GM12878 (cell line): ENCODE data around the gene UHRF2. TPM values are rescaled to one million over a fixed set of nuclear protein-coding genes. Genes with fewer than 3 reads are reported as not detected.

Experiments used
- ATF7 ChIP-seq: fragments of 450-650 bp; IDR thresholded peaks from 2 replicates; pipeline ENCODE4 v1.6.1; 2016; ENCODE audit warnings: low read depth, mild to moderate bottlenecking
- BHLHE40 ChIP-seq, 2 experiments: fragments of 450-650 bp in 1 of 2; IDR thresholded peaks; 2 replicates each; pipeline ENCODE4 v1.6.1; 2011 to 2017; ENCODE audit warnings: low read depth in 2 of 2, borderline replicate concordance in 1 of 2, improper control_type of control experiment in 1 of 2, low read length in 1 of 2, mild to moderate bottlenecking in 1 of 2
- CBFB ChIP-seq: IDR thresholded peaks from 2 replicates; pipeline ENCODE4 v1.6.1; 2016; ENCODE audit warnings: antibody characterized with exemption, low read depth
- CHD4 ChIP-seq: fragments of 200-600 bp; sonication (generic); IDR thresholded peaks from 2 replicates; pipeline ENCODE4 v1.6.1; 2016; ENCODE audit warnings: mild to moderate bottlenecking
- CREB1 ChIP-seq: IDR thresholded peaks from 2 replicates; pipeline ENCODE4 v1.6.1; 2012; ENCODE audit warnings: low read depth, mild to moderate bottlenecking, inconsistent platforms
- DPF2 ChIP-seq: fragments of 450-650 bp; IDR thresholded peaks from 2 replicates; pipeline ENCODE4 v1.6.1; 2017; ENCODE audit warnings: mild to moderate bottlenecking
- EP300 ChIP-seq, 2 experiments: fragments of 150-350 bp in 1 of 2; IDR thresholded peaks; 2 replicates each; pipeline ENCODE4 v1.6.1; 2011 to 2012; ENCODE audit warnings: low read depth in 2 of 2, low read length in 2 of 2, borderline replicate concordance in 1 of 2, improper control_type of control experiment in 1 of 2, inconsistent platforms in 1 of 2; ENCODE audit not compliant: control insufficient read depth in 1 of 2
- HDAC2 ChIP-seq: fragments of 200-600 bp; sonication (generic); IDR thresholded peaks from 2 replicates; pipeline ENCODE4 v1.6.1; 2017
- HDGF ChIP-seq: fragments of 450-650 bp; IDR thresholded peaks from 2 replicates; pipeline ENCODE4 v1.6.1; 2016; ENCODE audit warnings: antibody characterized with exemption
- JUNB ChIP-seq: IDR thresholded peaks from 2 replicates; pipeline ENCODE4 v1.6.1; 2016; ENCODE audit warnings: antibody characterized with exemption, mild to moderate bottlenecking
- MEF2A ChIP-seq: IDR thresholded peaks from 2 replicates; pipeline ENCODE4 v1.6.1; 2011; ENCODE audit warnings: low read depth, mild to moderate bottlenecking, low read length, moderate library complexity; ENCODE audit not compliant: insufficient read depth
- PAX5 ChIP-seq: IDR thresholded peaks from 2 replicates; pipeline ENCODE4 v1.6.1; 2011; ENCODE audit warnings: low read depth, low read length, borderline replicate concordance
- PBX3 ChIP-seq: IDR thresholded peaks from 2 replicates; pipeline ENCODE4 v1.6.1; 2011; ENCODE audit warnings: mild to moderate bottlenecking, low read depth, low read length, moderate library complexity; ENCODE audit not compliant: insufficient replicate concordance
- PML ChIP-seq: IDR thresholded peaks from 2 replicates; pipeline ENCODE4 v1.6.1; 2012; ENCODE audit warnings: low read length, inconsistent platforms
- RCOR1 ChIP-seq: conservative IDR thresholded peaks from 2 replicates; pipeline ENCODE4 v1.6.1; 2012; ENCODE audit warnings: low read depth, low read length, improper control_type of control experiment
- RELA ChIP-seq: fragments of 450-650 bp; IDR thresholded peaks from 2 replicates; pipeline ENCODE4 v1.8.0; 2014; ENCODE audit warnings: borderline replicate concordance; ENCODE audit not compliant: partially characterized antibody
- SUPT20H ChIP-seq: IDR thresholded peaks from 2 replicates; pipeline ENCODE4 v1.6.1; 2011; ENCODE audit warnings: low read depth, mild to moderate bottlenecking, low read length, moderate library complexity, borderline replicate concordance; ENCODE audit not compliant: control insufficient read depth
- TBL1XR1 ChIP-seq: IDR thresholded peaks from 2 replicates; pipeline ENCODE4 v1.6.1; 2012; ENCODE audit warnings: low read depth, low read length, improper control_type of control experiment
- ZBED1 ChIP-seq: IDR thresholded peaks from 2 replicates; pipeline ENCODE4 v1.6.1; 2016; ENCODE audit warnings: borderline replicate concordance
- ZNF384 ChIP-seq: IDR thresholded peaks from 2 replicates; pipeline ENCODE4 v1.6.1; 2012; ENCODE audit warnings: low read depth, mild to moderate bottlenecking, low read length, improper control_type of control experiment, borderline replicate concordance
- polyA plus RNA-seq, 11 experiments: library from polyadenylated mRNA; depleted of rRNA in 4 of 11; unstranded in 6 of 11; stranded (reverse) in 5 of 11; fragments of >200 nt; fragmentation: Nextera tagmentation in 4 of 11; fragmentation: Illumina TruSeq in 1 of 11; extraction: Ambion mirVana in 4 of 11; extraction: Trizol in 1 of 11; gene quantifications; 1 replicate in 1 of 11; 2 replicates in 10 of 11; pipeline versions ENCODE4 v1.2.1 to v1.2.3, GENCODE V29; 2011 to 2016; ENCODE audit warnings: inconsistent platforms in 2 of 11, missing spikeins in 2 of 11, low read depth in 1 of 11
- total RNA-seq, 4 experiments: library from RNA; depleted of rRNA in 3 of 4; stranded (reverse); fragments of >200 nt in 3 of 4; fragmentation: Illumina TruSeq in 1 of 4; extraction: Trizol in 1 of 4; gene quantifications; 2 replicates each; pipeline versions ENCODE4 v1.2.1 to v1.2.3, GENCODE V29; 2013 to 2021
- TF ChIP-seq, protein P1 (sequence below): fragments of 450-650 bp; IDR thresholded peaks from 2 replicates; pipeline ENCODE4 v1.6.1; 2017; ENCODE audit warnings: borderline replicate concordance
- TF ChIP-seq, protein P2 (sequence below): fragments of 450-650 bp; IDR thresholded peaks from 2 replicates; pipeline ENCODE4 v1.6.1; 2016; ENCODE audit warnings: mild to moderate bottlenecking
- TF ChIP-seq, protein P3 (sequence below): fragments of 450-650 bp; IDR thresholded peaks from 2 replicates; pipeline ENCODE4 v1.6.1; 2017; ENCODE audit warnings: antibody characterized with exemption, mild to moderate bottlenecking, moderate library complexity

UHRF2 gene
- total and polyA plus RNA-seq, 10 of the 15 experiments (the other 5 are each of a cell fraction or from before 2014, with no cell fraction given), result 11.2 to 95.8 (median 43.1) TPM

- no peak for TF ChIP-seq RELA
- 0 out of 2 replicates have a peak, but pooled peaks have one; percentile 15 for TF ChIP-seq CREB1
- peak; percentile 95 for TF ChIP-seq PAX5
- TF ChIP-seq RCOR1, result no peak
- TF ChIP-seq BHLHE40 (IDR thresholded peaks at IDR 0.05; ENCODE audit: borderline replicate concordance in 1 of 2, low read depth in 2 of 2, low read length in 1 of 2), result peak; percentile 9 to 33; a peak in 2 of 4 replicates
- peak; percentile 83 for TF ChIP-seq CBFB
- TF ChIP-seq, protein P1, sequence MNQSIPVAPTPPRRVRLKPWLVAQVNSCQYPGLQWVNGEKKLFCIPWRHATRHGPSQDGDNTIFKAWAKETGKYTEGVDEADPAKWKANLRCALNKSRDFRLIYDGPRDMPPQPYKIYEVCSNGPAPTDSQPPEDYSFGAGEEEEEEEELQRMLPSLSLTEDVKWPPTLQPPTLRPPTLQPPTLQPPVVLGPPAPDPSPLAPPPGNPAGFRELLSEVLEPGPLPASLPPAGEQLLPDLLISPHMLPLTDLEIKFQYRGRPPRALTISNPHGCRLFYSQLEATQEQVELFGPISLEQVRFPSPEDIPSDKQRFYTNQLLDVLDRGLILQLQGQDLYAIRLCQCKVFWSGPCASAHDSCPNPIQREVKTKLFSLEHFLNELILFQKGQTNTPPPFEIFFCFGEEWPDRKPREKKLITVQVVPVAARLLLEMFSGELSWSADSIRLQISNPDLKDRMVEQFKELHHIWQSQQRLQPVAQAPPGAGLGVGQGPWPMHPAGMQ, result peak; percentile 3; the same call in 1 of the 2 replicates
- peak; percentile 57; the same call in 1 of the 2 replicates for TF ChIP-seq ZBED1
- no peak for TF ChIP-seq PBX3
- peak; percentile 44; the same call in 1 of the 2 replicates for TF ChIP-seq ATF7
- TF ChIP-seq, protein P2, sequence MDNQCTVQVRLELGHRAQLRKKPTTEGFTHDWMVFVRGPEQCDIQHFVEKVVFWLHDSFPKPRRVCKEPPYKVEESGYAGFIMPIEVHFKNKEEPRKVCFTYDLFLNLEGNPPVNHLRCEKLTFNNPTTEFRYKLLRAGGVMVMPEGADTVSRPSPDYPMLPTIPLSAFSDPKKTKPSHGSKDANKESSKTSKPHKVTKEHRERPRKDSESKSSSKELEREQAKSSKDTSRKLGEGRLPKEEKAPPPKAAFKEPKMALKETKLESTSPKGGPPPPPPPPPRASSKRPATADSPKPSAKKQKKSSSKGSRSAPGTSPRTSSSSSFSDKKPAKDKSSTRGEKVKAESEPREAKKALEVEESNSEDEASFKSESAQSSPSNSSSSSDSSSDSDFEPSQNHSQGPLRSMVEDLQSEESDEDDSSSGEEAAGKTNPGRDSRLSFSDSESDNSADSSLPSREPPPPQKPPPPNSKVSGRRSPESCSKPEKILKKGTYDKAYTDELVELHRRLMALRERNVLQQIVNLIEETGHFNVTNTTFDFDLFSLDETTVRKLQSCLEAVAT, result peak; percentile 91
- TF ChIP-seq SUPT20H, result no peak
- TF ChIP-seq DPF2, result peak; percentile 40; the same call in 1 of the 2 replicates
- TF ChIP-seq ZNF384, result peak; percentile 4; the same call in 1 of the 2 replicates
- no peak for TF ChIP-seq CHD4
- TF ChIP-seq, protein P3, sequence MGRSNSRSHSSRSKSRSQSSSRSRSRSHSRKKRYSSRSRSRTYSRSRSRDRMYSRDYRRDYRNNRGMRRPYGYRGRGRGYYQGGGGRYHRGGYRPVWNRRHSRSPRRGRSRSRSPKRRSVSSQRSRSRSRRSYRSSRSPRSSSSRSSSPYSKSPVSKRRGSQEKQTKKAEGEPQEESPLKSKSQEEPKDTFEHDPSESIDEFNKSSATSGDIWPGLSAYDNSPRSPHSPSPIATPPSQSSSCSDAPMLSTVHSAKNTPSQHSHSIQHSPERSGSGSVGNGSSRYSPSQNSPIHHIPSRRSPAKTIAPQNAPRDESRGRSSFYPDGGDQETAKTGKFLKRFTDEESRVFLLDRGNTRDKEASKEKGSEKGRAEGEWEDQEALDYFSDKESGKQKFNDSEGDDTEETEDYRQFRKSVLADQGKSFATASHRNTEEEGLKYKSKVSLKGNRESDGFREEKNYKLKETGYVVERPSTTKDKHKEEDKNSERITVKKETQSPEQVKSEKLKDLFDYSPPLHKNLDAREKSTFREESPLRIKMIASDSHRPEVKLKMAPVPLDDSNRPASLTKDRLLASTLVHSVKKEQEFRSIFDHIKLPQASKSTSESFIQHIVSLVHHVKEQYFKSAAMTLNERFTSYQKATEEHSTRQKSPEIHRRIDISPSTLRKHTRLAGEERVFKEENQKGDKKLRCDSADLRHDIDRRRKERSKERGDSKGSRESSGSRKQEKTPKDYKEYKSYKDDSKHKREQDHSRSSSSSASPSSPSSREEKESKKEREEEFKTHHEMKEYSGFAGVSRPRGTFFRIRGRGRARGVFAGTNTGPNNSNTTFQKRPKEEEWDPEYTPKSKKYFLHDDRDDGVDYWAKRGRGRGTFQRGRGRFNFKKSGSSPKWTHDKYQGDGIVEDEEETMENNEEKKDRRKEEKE, result no peak
- TF ChIP-seq MEF2A, result no peak
- TF ChIP-seq PML, result peak; percentile 25; the same call in 1 of the 2 replicates
- TF ChIP-seq HDGF, result 0 out of 2 replicates have a peak, but pooled peaks have one; percentile 49
- TF ChIP-seq TBL1XR1, result peak; percentile 49; the same call in 1 of the 2 replicates
- TF ChIP-seq JUNB, result peak; percentile 12; the same call in 1 of the 2 replicates
- TF ChIP-seq EP300 (IDR thresholded peaks at IDR 0.05; ENCODE audit: borderline replicate concordance in 1 of 2, control insufficient read depth in 1 of 2, low read depth in 2 of 2, low read length in 2 of 2), result peak in 1 of 2 experiments; percentile 59; a peak in 1 of 4 replicates
- TF ChIP-seq HDAC2, result no peak
Measured at GRCh38 chr9:6428940-6429889, 16.2 kb downstream of the UHRF2 start (continued).
